ENCODE measurements around the gene NEMP2.
"Not testable (repeated sequence)": the region's sequence is repeated elsewhere in the genome, so short reads cannot be mapped to it uniquely, and the experiment has no call there.

Gene NEMP2

DNA sequence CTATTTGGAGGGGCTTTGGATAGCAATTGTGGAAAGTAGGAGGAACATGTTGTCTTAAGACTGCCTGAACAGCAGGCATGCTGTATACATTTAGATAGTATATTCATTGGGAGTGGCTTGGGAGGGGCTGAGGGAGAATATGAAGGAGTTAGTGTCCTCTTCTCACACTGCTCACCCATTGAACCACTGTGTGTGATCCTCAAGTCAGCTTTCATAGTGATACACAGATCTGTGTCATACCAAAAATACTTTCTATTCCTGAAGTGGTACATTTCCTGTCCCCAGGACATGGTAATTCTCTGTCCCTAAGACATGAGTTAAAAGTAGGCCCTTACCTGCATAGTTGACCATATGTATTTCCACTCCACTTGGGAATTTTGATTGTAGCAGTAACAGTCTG is 9.6 kb downstream of the NEMP2 start:
- DNase-seq = no peak

GRCh38 chr2:190519975-190520767 is 14.4 kb downstream of the NEMP2 start:
- no peak for DNase-seq

- no peak for DNase-seq
These were observed 17.1 kb downstream of the NEMP2 start for GRCh38 chr2:190517468-190517867.

GRCh38 chr2:190515687-190516086 is 18.8 kb downstream of the NEMP2 start:
- no peak for DNase-seq

DNA sequence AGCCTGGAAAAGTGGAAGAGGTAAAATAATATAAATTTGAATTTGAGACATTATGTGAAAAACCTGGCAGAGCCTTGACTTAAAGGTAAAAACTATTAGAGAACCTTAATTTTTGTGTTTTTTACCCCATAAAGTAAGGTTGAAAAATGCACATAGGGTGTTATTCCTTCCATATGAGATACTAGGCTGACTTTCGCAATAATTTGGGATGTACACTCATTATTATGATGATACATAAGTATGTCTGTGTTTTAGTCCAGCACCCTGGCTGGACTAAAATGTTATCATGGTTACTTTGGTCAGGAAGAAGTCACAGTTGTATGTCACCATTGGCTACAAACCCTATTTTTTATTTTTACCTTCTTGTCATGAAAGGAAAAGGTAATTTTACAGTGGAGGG is 19.8 kb downstream of the NEMP2 start:
- DNase-seq = no peak

GRCh38 chr2:190513877-190514276 is 20.6 kb downstream of the NEMP2 start:
- DNase-seq = no peak

- DNase-seq = no peak
These were observed 21.9 kb downstream of the NEMP2 start for GRCh38 chr2:190512539-190513095.

GRCh38 chr2:190511104-190511503 is 23.4 kb downstream of the NEMP2 start:
- DNase-seq = no peak

- not testable (repeated sequence) for DNase-seq
These were observed 24.6 kb downstream of the NEMP2 start for GRCh38 chr2:190509895-190510294.

GRCh38 chr2:190507135-190507534 is 27.4 kb downstream of the NEMP2 start:
- no peak for DNase-seq

- DNase-seq = no peak
These were observed 27.9 kb downstream of the NEMP2 start for GRCh38 chr2:190506666-190507065.

- DNase-seq = no peak
These were observed 28.8 kb downstream of the NEMP2 start for GRCh38 chr2:190505696-190506095.

- DNase-seq = no peak
These were observed 29.6 kb downstream of the NEMP2 start for GRCh38 chr2:190504912-190505311.

DNA sequence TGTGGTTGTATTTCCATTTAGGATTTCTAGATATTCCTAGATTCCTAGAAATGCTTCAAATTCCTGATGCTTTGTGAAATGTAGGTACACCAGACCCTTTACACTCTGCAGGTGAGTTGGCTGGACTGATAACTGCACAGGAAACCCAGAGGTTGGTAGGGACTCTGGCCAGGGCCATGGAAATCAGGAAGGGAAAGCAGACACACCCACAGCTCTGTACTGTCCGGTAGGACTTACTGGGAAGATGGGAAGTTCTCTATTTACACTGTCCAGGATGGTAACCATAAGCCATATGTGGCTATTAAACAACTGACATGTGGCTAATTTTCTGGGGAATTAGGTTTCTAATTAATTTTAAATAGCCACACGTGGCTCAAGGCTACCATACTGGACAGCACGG is 31.4 kb downstream of the NEMP2 start:
- DNase-seq = no peak

GRCh38 chr2:190501702-190502407 is 32.7 kb downstream of the NEMP2 start:
- DNase-seq = no peak

GRCh38 chr2:190501231-190501630 is 33.3 kb downstream of the NEMP2 start:
- DNase-seq = no peak

GRCh38 chr2:190500054-190500502 is 34.4 kb downstream of the NEMP2 start:
- DNase-seq = no peak

DNA sequence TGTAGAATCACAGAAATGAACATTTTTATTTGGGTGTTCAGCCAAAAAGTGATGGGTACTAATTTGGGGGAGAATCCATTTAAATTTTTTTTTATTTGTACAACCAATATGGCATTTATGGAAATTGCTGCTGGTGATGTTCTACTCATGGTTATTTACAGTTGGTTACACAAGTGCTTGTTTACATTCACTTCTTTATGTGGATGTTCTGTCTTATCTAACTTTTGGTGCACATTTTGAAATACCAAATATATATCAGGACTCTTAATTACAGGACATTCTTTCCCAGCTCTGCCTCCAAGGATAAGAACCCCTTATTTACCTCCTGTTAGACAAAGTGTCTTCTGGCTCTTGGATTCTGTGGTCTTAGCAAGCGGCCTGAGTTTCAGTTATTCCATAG is 35.2 kb downstream of the NEMP2 start:
- DNase-seq = no peak

GRCh38 chr2:190497428-190497827 is 37.1 kb downstream of the NEMP2 start:
- DNase-seq = no peak

GRCh38 chr2:190494600-190495227 is 39.8 kb downstream of the NEMP2 start:
- DNase-seq = not testable (repeated sequence)

DNA sequence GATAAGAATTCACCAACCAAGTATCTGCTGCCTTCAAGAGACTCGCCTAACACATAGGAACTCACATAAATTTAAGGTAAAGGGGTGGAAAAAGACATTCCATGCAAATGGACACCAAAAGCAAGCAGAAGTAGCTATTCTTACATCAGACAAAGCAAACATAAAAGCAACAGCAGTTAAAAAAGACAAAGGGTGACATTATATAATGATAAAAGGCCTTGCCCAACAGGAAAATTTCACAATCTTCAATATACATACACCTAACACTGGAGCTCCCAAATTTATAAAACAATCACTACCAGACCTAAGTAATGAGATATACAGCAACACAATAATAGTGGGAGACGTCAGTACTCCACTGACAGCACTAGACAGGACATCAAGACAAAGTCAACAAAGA is 41.4 kb downstream of the NEMP2 start:
- DNase-seq = no peak

GRCh38 chr2:190490502-190490901 is 44.0 kb downstream of the NEMP2 start:
- no peak for DNase-seq

GRCh38 chr2:190489475-190489874 is 45.0 kb downstream of the NEMP2 start:
- DNase-seq = no peak
